ENCODE results near the gene RNF112. TPM values are rescaled to one million over a fixed set of nuclear protein-coding genes. Genes with fewer than 3 reads are reported as not detected.

RNF112 gene
- polyA plus RNA-seq, 1 experiment, result 0.70 TPM

GRCh38 chr17:19388791-19389785, 21.9 kb upstream of the RNF112 start:
- no peak for DNase-seq (ENCODE audit: low read depth)
- no peak overlapping the region for H3K4me3 ChIP-seq (ENCODE audit: low read depth, low read length)
- TF ChIP-seq, protein P1, sequence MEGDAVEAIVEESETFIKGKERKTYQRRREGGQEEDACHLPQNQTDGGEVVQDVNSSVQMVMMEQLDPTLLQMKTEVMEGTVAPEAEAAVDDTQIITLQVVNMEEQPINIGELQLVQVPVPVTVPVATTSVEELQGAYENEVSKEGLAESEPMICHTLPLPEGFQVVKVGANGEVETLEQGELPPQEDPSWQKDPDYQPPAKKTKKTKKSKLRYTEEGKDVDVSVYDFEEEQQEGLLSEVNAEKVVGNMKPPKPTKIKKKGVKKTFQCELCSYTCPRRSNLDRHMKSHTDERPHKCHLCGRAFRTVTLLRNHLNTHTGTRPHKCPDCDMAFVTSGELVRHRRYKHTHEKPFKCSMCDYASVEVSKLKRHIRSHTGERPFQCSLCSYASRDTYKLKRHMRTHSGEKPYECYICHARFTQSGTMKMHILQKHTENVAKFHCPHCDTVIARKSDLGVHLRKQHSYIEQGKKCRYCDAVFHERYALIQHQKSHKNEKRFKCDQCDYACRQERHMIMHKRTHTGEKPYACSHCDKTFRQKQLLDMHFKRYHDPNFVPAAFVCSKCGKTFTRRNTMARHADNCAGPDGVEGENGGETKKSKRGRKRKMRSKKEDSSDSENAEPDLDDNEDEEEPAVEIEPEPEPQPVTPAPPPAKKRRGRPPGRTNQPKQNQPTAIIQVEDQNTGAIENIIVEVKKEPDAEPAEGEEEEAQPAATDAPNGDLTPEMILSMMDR (IDR thresholded peaks at IDR 0.05; ENCODE audit: insufficient read depth, low read depth, low read length), result no peak
- peaks cover 9% of the 10 kb centered on the region for H3K36me3 ChIP-seq (ENCODE audit: control insufficient read depth, insufficient read depth, low read length)
- ChIA-PET CTCF (interaction anchor here (1.2 to 10.2 kb wide), 5 partner anchors 9 to 59 kb away, joined by 3 to 78 read pairs (median 5); partner anchors contain the start of genes B9D1 and RNF112), POLR2A (no interaction called here)
- no peaks in the 10 kb centered on the region for H3K27me3 ChIP-seq (ENCODE audit: control insufficient read depth, insufficient read depth, low read length)

GRCh38 chr17:19390951-19391350, 20.1 kb upstream of the RNF112 start:
- no peaks in the 10 kb centered on the region for H3K27me3 ChIP-seq (ENCODE audit: control insufficient read depth, insufficient read depth, low read length)
- TF ChIP-seq, protein P1 (IDR thresholded peaks at IDR 0.05; ENCODE audit: insufficient read depth, low read depth, low read length), result no peak
- no peak overlapping the region for H3K4me3 ChIP-seq (ENCODE audit: low read depth, low read length)
- H3K36me3 ChIP-seq (ENCODE audit: control insufficient read depth, insufficient read depth, low read length), result peaks cover 1% of the 10 kb centered on the region
- CTCF ChIA-PET, result interaction anchor here (2.1 to 10.2 kb wide), 2 partner anchors 28 to 57 kb away, joined by 7 to 78 read pairs; partner anchors contain the start of gene B9D1
- no peak for DNase-seq (ENCODE audit: low read depth)
- POLR2A ChIA-PET, result no interaction called here

- H3K36me3 ChIP-seq (ENCODE audit: control insufficient read depth, insufficient read depth, low read length), result no peaks in the 10 kb centered on the region
- H3K4me3 ChIP-seq (ENCODE audit: low read depth, low read length), result no peak overlapping the region
- DNase-seq (ENCODE audit: low read depth), result no peak
- ChIA-PET POLR2A (no interaction called here), CTCF (interaction anchor here (2.1 to 10.2 kb wide), 3 partner anchors 10 to 56 kb away, joined by 7 to 78 read pairs (median 9); partner anchors contain the start of gene B9D1)
- no peaks in the 10 kb centered on the region for H3K27me3 ChIP-seq (ENCODE audit: control insufficient read depth, insufficient read depth, low read length)
- TF ChIP-seq, protein P1 (IDR thresholded peaks at IDR 0.05; ENCODE audit: insufficient read depth, low read depth, low read length), result no peak
These were observed 19.6 kb upstream of the RNF112 start for GRCh38 chr17:19391432-19391831.

GRCh38 chr17:19392303-19392702, 18.7 kb upstream of the RNF112 start:
- Histone ChIP-seq H3K27me3 (ENCODE audit: control insufficient read depth, insufficient read depth, low read length) (no peaks in the 10 kb centered on the region), H3K36me3 (ENCODE audit: control insufficient read depth, insufficient read depth, low read length) (no peaks in the 10 kb centered on the region), H3K4me3 (ENCODE audit: low read depth, low read length) (no peak overlapping the region)
- TF ChIP-seq, protein P1 (IDR thresholded peaks at IDR 0.05; ENCODE audit: insufficient read depth, low read depth, low read length), result no peak
- ChIA-PET CTCF (interaction anchor here (2.1 to 10.2 kb wide), 2 partner anchors 9 to 56 kb away, joined by 9 to 78 read pairs; no protein-coding TSS in a partner anchor), POLR2A (no interaction called here)
- DNase-seq (ENCODE audit: low read depth), result no peak

DNA sequence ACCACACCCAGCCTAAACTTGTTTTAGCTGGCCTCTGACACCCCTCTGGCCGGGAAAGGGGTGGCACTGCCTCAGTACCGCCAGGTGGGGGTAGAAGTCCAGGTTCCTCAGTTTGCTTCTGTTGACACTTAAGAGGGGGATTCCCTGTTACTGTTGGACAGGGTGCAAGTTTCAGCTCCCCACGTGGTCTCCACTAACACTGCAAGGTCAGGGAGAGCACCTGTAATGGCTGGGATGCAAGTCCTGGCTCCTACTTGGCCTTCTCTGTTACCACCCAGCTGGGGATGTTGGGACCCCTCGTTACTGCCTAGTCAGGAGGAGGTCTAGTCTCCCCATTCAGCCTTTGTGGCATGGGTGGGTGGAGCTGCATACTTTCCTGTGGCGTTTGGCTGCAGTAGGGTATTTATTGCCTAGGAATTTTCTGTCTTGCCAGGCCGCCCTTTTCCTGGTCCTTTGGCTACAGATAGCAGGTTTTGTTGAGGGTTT, 13.4 kb upstream of the RNF112 start:
- H3K36me3 ChIP-seq (ENCODE audit: control insufficient read depth, insufficient read depth, low read length), result no peaks in the 10 kb centered on the region
- no peaks in the 10 kb centered on the region for H3K27me3 ChIP-seq (ENCODE audit: control insufficient read depth, insufficient read depth, low read length)
- ChIA-PET POLR2A (no interaction called here), CTCF (no interaction called here)
- H3K4me3 ChIP-seq (ENCODE audit: low read depth, low read length), result no peak overlapping the region
- DNase-seq (ENCODE audit: low read depth), result no peak
- TF ChIP-seq, protein P1 (IDR thresholded peaks at IDR 0.05; ENCODE audit: insufficient read depth, low read depth, low read length), result no peak
